ENCODE data around the gene PRPF40A. TPM values are rescaled to one million over a fixed set of nuclear protein-coding genes. Genes with fewer than 3 reads are reported as not detected.

Gene PRPF40A
- total and polyA plus RNA-seq, 2 of the 13 experiments (the other 11 are each of a cell fraction or from before 2014, with no cell fraction given), result 146 to 207 TPM

DNA sequence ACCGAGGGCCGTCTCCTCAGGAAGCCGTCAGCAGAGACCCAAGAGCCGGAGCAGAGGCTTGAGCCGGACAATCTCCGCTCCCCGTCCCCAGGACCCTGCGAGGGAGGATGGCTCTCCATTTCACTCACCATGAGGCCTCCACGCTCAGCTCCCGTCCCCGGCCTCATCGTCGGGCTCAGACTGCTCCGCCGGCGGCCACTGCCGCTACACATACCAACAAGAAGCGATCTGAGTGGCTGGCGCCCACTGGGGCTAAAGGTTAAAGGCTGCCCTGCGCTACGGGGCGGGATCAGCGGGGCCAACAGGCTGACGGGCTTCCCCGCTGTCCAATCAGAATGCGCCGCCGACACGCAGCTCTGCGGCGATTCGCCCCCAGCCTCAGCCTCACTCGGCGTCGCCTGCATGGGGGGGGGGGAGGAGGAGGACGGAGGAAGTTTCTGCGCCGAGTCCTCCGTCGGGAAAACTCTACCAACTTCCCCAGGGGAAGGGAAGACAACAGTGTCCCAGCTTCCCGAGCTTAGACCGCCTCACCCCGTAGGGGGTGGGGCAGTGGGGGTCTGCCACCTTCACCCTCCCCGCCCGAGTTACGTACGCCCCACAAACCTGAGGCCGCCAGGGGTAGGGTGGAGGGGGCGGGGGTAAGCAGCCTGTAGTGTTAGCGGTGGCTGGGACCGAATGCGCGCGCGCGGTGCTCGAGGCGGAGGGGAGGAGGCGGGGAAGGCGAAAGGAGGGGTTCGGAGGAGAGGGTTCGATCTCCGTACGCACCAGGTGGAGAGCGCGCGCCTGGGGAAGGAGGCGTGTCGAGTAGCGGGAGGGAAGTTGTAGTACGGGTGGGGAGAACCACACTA, at the start of gene PRPF40A (continued):
- TF ChIP-seq, protein P1, sequence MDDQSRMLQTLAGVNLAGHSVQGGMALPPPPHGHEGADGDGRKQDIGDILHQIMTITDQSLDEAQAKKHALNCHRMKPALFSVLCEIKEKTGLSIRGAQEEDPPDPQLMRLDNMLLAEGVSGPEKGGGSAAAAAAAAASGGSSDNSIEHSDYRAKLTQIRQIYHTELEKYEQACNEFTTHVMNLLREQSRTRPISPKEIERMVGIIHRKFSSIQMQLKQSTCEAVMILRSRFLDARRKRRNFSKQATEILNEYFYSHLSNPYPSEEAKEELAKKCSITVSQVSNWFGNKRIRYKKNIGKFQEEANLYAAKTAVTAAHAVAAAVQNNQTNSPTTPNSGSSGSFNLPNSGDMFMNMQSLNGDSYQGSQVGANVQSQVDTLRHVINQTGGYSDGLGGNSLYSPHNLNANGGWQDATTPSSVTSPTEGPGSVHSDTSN (CRISPR knock-in tag; IDR thresholded peaks at IDR 0.05; ENCODE audit: borderline replicate concordance), result no peak
- TF ChIP-seq ZBTB21 (CRISPR knock-in tag; IDR thresholded peaks at IDR 0.05) (no peak; the same call in 1 of the 2 replicates), ZNF558 (CRISPR knock-in tag; IDR thresholded peaks at IDR 0.05; ENCODE audit: borderline replicate concordance) (0 out of 2 replicates have a peak, but pooled peaks have one; percentile 57), ARHGAP35 (CRISPR knock-in tag; IDR thresholded peaks at IDR 0.05; ENCODE audit: borderline replicate concordance) (peak; percentile 68; the same call in 1 of the 2 replicates), MAFK (conservative IDR thresholded peaks at IDR 0.05 in 1 of 2, IDR thresholded peaks at IDR 0.05 in 1 of 2; ENCODE audit: low read length in 2 of 2) (no peak), RFXAP (CRISPR knock-in tag; IDR thresholded peaks at IDR 0.05; ENCODE audit: borderline replicate concordance) (peak; percentile 66), SUZ12 (IDR thresholded peaks at IDR 0.05; ENCODE audit: low read depth, low read length) (no peak), CBX1 (IDR thresholded peaks at IDR 0.05; ENCODE audit: low read depth) (peak; percentile 18), HCFC1 (IDR thresholded peaks at IDR 0.05; ENCODE audit: low read depth, low read length) (peak; percentile 61), ZNF24 (IDR thresholded peaks at IDR 0.05) (no peak), SCMH1 (CRISPR knock-in tag; IDR thresholded peaks at IDR 0.05; ENCODE audit: borderline replicate concordance) (no peak)
- TF ChIP-seq, protein P2, sequence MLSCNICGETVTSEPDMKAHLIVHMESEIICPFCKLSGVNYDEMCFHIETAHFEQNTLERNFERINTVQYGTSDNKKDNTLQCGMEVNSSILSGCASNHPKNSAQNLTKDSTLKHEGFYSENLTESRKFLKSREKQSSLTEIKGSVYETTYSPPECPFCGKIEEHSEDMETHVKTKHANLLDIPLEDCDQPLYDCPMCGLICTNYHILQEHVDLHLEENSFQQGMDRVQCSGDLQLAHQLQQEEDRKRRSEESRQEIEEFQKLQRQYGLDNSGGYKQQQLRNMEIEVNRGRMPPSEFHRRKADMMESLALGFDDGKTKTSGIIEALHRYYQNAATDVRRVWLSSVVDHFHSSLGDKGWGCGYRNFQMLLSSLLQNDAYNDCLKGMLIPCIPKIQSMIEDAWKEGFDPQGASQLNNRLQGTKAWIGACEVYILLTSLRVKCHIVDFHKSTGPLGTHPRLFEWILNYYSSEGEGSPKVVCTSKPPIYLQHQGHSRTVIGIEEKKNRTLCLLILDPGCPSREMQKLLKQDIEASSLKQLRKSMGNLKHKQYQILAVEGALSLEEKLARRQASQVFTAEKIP (CRISPR knock-in tag; IDR thresholded peaks at IDR 0.05; ENCODE audit: borderline replicate concordance), result no peak
- TF ChIP-seq, protein P3, sequence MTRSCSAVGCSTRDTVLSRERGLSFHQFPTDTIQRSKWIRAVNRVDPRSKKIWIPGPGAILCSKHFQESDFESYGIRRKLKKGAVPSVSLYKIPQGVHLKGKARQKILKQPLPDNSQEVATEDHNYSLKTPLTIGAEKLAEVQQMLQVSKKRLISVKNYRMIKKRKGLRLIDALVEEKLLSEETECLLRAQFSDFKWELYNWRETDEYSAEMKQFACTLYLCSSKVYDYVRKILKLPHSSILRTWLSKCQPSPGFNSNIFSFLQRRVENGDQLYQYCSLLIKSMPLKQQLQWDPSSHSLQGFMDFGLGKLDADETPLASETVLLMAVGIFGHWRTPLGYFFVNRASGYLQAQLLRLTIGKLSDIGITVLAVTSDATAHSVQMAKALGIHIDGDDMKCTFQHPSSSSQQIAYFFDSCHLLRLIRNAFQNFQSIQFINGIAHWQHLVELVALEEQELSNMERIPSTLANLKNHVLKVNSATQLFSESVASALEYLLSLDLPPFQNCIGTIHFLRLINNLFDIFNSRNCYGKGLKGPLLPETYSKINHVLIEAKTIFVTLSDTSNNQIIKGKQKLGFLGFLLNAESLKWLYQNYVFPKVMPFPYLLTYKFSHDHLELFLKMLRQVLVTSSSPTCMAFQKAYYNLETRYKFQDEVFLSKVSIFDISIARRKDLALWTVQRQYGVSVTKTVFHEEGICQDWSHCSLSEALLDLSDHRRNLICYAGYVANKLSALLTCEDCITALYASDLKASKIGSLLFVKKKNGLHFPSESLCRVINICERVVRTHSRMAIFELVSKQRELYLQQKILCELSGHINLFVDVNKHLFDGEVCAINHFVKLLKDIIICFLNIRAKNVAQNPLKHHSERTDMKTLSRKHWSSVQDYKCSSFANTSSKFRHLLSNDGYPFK (CRISPR knock-in tag; IDR thresholded peaks at IDR 0.05; ENCODE audit: borderline replicate concordance), result peak; percentile 88
- TF ChIP-seq, protein P4, sequence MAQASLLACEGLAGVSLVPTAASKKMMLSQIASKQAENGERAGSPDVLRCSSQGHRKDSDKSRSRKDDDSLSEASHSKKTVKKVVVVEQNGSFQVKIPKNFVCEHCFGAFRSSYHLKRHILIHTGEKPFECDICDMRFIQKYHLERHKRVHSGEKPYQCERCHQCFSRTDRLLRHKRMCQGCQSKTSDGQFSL (CRISPR knock-in tag; IDR thresholded peaks at IDR 0.05), result peak; percentile 98; the same call in 1 of the 2 replicates
- TF ChIP-seq, protein P5, sequence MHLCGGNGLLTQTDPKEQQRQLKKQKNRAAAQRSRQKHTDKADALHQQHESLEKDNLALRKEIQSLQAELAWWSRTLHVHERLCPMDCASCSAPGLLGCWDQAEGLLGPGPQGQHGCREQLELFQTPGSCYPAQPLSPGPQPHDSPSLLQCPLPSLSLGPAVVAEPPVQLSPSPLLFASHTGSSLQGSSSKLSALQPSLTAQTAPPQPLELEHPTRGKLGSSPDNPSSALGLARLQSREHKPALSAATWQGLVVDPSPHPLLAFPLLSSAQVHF (CRISPR knock-in tag; IDR thresholded peaks at IDR 0.05), result peak; percentile 26; the same call in 1 of the 2 replicates
- TF ChIP-seq, protein P6, sequence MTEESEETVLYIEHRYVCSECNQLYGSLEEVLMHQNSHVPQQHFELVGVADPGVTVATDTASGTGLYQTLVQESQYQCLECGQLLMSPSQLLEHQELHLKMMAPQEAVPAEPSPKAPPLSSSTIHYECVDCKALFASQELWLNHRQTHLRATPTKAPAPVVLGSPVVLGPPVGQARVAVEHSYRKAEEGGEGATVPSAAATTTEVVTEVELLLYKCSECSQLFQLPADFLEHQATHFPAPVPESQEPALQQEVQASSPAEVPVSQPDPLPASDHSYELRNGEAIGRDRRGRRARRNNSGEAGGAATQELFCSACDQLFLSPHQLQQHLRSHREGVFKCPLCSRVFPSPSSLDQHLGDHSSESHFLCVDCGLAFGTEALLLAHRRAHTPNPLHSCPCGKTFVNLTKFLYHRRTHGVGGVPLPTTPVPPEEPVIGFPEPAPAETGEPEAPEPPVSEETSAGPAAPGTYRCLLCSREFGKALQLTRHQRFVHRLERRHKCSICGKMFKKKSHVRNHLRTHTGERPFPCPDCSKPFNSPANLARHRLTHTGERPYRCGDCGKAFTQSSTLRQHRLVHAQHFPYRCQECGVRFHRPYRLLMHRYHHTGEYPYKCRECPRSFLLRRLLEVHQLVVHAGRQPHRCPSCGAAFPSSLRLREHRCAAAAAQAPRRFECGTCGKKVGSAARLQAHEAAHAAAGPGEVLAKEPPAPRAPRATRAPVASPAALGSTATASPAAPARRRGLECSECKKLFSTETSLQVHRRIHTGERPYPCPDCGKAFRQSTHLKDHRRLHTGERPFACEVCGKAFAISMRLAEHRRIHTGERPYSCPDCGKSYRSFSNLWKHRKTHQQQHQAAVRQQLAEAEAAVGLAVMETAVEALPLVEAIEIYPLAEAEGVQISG (CRISPR knock-in tag; IDR thresholded peaks at IDR 0.05), result peak; percentile 60
- TF ChIP-seq, protein P7, sequence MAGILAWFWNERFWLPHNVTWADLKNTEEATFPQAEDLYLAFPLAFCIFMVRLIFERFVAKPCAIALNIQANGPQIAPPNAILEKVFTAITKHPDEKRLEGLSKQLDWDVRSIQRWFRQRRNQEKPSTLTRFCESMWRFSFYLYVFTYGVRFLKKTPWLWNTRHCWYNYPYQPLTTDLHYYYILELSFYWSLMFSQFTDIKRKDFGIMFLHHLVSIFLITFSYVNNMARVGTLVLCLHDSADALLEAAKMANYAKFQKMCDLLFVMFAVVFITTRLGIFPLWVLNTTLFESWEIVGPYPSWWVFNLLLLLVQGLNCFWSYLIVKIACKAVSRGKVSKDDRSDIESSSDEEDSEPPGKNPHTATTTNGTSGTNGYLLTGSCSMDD (CRISPR knock-in tag; IDR thresholded peaks at IDR 0.05), result no peak

All from HepG2 (cell line).